Retinal pigment epithelial cell (primary cell): ENCODE results near the gene THRSP.
"Not testable (repeated sequence)": the region's sequence is repeated elsewhere in the genome, so short reads cannot be mapped to it uniquely, and the experiment has no call there.

Experiments
- DNase-seq: peaks from one replicate; pipeline ENCODE4 v3.0.0-alpha.2; 2010; ENCODE audit warnings: low read depth
- H3K4me3 ChIP-seq: 2 replicates; pipeline ENCODE4 v1.5.1; 2011; ENCODE audit warnings: mild to moderate bottlenecking, low read length, control low read depth, moderate library complexity
- CTCF ChIP-seq: conservative IDR thresholded peaks from 2 replicates; pipeline ENCODE4 v1.5.1; 2011; ENCODE audit warnings: low read depth, low read length, control low read depth, inconsistent platforms

THRSP gene

GRCh38 chr11:78083021-78083420 is 19.4 kb downstream of the THRSP start:
- TF ChIP-seq CTCF: no peak
- DNase-seq: no peak
- no peak overlapping the region for H3K4me3 ChIP-seq

- H3K4me3 ChIP-seq, DNase-seq: not testable (repeated sequence)
Measured at GRCh38 chr11:78084506-78084905, 20.8 kb downstream of the THRSP start.

- TF ChIP-seq CTCF: no peak
- DNase-seq: no peak
- no peak overlapping the region for H3K4me3 ChIP-seq
Measured at GRCh38 chr11:78085972-78086371, 22.3 kb downstream of the THRSP start.

GRCh38 chr11:78086521-78087074 is 22.9 kb downstream of the THRSP start:
- H3K4me3 ChIP-seq, DNase-seq: not testable (repeated sequence)

GRCh38 chr11:78094250-78094649 is 30.6 kb downstream of the THRSP start:
- TF ChIP-seq CTCF: no peak
- DNase-seq: no peak

GRCh38 chr11:78097666-78098385 is 34.2 kb downstream of the THRSP start:
- H3K4me3 ChIP-seq: no peak overlapping the region
- no peak for DNase-seq
- no peak for TF ChIP-seq CTCF

More at GRCh38 chr11:78094250-78094649, 30.6 kb downstream of the THRSP start:
- H3K4me3 ChIP-seq: no peak overlapping the region

- TF ChIP-seq CTCF: no peak
- no peak overlapping the region for H3K4me3 ChIP-seq
- no peak for DNase-seq
Measured at GRCh38 chr11:78099666-78100065, 36.0 kb downstream of the THRSP start.

- TF ChIP-seq CTCF: no peak
- DNase-seq: no peak
Measured at GRCh38 chr11:78100261-78100660, 36.6 kb downstream of the THRSP start.

More at GRCh38 chr11:78100261-78100660, 36.6 kb downstream of the THRSP start:
- H3K4me3 ChIP-seq: no peak overlapping the region
